ENCODE data around the gene SLC19A1.
A peak's percentile ranks its signal among the peaks of the same experiment; 100 is the strongest.

SLC19A1 gene

GRCh38 chr21:45543710-45544448 is 1.6 kb upstream of the SLC19A1 start:
- DNase-seq, result no peak

- no peak for DNase-seq
These were observed 1.1 kb upstream of the SLC19A1 start for GRCh38 chr21:45543371-45543709.

DNA sequence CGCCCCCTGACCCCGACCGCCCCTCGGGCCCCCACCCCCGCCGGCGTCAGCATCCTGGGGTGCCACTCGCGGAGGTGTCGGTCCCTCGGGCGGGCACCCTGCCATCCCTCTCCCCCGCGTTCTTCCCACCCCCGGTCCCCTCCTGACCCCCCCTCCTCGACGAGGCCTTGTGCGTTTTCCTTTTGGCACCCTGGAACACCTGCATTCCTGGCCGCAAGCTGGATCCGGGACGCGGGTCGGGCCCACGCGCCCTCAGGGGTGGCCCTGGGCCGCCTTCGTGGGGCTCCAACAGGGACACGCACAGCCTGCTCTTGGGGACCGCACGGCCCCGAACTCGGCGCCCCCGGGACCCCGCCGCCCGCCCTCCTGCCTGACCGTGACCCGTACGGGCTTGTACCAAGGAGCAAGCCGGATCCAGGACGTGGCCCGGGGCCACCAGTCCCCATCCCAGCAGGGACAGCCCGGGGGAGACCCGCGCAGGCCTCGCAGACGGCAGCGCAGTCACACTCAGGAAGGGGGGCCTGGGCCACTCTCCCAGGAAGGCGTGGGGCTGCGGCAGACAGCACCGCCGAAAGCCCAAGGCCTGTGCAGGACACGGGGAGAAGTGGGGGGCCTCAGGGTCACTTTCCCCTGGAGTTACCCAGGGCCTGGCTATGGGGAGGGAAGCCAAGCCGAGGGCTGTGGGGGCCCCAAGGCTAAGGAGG is 579 bp upstream of the SLC19A1 start:
- DNase-seq, result peak; percentile 46

DNA sequence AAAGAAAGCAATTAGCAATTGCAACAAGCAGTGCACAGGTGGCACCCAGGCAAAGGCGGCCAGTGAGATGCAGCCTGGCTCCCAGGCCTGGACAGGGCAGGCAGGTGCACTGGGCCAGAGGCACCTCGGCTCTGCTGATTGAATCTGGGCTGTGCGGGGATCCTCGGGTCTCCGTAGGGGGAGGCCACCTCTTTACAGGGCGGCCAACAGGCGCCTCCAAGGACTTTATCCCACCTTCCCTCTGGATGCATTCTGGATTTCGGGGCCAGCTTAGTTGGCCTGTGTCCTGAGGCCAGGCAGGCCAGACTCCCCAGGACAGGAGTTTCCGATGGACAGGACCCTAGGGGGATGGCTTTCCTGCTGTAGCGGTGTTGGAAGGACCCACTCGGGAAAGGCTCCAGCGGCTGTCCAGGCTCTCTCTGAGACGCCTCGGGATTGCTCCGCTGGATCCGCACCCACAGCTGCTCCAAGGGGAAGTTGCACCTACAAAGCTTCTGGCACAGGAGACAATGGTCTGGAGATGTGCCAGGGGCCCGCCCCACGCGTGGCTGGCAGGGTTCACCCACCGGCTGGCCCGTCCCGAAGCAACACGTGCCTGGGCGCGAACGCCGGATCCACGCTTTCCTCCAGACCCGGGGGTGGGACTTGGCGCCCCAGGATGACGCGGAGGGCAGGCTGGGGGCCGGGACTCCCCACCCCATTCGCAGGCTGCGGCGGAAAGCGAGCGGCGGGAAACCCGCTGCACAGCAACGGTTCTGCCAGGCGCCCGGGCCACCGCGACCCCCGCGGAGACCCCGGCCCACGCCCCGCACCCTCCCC is 810 bp downstream of the SLC19A1 start:
- DNase-seq, result peak; percentile 56

DNA sequence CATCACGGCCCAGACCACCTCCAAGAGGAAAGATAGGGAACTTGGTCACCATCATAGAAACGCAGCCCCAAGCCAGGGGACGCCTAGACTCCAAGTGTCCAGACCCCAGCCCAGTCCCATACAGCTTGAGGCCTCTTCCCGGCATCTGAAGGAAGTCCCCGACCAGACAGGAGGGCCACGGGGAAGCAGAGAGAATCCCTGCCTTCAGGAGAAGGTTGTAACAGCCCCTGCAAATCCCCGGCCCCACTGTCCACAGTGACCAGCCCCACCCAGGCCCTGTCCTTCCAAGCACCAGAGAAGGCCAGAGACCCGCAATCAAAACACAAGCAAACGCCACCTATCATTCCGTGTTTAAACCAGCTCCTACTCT is 1.7 kb downstream of the SLC19A1 start:
- DNase-seq, result no peak

DNA sequence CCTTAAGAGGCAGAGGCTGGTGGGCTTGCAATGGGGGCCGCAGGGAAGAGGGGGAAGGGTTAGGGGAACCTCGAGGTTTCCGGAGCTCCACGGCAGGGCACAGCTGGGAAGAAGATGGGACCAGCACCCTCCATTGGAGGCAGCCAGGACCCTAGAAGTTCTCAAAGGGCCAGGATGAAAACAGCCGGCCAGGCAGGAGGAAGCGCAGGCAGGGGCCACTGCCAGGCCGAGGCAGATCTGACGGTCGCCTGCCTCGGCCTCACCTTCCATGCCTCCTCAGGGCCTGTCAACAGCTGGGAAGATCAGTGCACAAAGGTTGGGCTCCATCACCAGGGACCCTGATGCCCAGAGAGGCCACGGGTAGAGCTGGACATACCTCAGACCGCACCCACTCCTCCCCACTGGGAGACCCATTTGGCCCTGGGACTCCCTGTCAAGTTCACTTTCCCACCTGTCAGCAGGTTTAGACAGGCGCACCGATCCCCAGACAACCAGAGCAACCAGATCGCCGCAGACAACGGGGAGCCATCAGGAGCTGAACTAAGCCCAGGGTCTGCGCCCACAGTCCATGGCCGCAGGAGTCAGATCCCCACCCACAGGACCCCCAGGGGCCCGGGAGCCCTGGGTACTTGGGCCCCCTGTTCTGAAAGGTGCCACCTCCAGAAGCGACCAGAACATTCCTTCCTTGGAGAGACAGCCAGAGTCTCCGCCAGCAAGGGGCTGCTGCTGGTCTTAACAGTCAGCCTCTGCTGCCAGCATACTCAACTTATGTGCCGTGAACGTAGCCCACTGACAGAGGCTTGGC is 2.2 kb downstream of the SLC19A1 start:
- DNase-seq, result no peak

DNA sequence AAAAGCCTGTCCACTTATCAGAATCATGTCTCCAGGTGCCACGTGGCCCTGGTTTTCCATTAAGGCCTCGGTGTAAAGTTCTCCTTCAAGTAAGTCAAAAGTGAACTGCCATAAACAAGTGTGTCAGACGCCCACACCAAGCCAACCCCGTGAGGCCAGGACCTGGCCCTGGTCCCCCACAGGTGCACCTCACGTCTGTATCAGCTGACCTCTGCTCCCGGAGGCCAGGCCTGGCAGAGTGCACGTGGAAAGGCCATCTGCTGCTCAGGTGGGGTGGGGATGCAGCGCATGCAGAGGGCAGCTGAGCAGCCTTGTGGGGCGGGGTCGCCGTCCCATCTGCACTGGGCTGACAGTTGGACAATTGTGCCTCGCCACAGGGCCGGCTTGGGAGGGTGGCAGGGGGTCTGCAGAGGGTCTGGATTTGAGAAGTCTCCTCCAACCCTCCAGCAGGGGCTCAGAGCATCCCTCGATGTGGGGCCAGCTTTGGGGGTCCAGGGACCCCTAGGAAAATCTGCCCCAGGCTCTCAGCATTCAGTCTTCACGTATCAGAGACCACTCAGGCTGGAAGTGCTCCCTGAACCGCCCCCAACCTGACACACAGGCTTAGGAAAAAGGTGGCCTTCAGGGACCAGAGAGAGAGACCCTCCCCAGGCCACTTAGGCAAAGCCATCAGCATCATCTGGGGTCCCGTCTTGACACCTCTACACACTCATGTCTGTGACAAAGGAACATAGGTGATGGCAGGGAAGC is 3.0 kb downstream of the SLC19A1 start:
- no peak for DNase-seq

DNA sequence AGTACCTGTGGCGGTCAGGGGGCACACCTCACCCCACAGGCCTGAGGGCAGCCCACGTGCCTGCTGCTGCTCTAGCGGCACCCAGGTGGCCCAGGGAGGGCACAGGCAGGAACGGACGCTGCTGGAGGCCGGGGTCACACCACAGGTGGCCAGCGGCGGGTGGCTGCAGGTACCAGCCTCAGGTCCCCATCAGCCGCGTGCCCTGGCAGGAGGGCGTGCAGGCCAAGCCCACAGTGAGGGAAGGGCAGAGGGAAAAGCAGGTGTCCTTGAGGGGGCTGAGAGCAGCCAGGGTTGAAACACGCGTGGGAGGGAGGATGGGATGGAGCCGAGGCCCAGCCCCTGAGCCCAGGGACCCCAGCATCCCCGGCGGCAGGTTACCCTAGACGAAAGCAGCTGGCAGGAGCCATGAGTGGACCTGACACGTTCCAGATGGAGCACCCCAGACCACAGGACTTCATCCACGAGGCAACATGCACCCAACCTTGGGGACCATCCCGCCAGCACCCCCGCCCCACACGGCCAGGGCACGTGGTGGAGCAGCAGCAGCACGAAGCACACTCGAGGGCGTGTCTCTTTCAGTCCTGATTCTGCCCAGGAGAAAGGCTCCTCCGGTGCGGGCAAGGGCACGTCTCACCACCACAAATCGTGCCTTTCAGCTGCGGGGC is 3.7 kb downstream of the SLC19A1 start:
- no peak for DNase-seq

DNA sequence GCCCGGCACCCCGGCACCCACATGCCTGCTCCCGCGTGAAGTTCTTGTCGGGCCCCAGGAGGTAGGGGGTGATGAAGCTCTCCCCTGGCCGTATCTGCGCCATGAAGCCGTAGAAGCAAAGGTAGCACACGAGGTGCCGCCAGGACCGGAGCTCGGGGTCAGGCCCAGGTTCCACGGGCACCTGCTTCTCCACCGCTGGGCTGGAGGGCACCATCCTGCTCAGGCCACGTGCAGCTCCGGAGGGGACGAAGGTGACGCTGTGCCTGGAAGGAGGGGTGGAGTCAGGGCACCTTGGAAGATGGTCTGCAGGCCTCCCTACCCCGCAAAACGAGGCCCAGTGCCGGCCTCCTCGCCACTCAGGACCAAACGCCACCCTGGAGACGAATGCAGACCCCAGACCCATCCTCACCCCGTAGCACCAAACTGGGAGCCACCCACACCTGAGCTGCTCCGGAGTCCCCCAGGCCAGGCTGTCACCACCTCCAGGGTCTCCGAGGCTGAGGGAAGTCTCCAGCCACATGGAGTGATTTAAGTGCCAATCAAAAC is 4.4 kb downstream of the SLC19A1 start:
- no peak for DNase-seq

- no peak for DNase-seq
These were observed 5.0 kb downstream of the SLC19A1 start for GRCh38 chr21:45537111-45537745.

DNA sequence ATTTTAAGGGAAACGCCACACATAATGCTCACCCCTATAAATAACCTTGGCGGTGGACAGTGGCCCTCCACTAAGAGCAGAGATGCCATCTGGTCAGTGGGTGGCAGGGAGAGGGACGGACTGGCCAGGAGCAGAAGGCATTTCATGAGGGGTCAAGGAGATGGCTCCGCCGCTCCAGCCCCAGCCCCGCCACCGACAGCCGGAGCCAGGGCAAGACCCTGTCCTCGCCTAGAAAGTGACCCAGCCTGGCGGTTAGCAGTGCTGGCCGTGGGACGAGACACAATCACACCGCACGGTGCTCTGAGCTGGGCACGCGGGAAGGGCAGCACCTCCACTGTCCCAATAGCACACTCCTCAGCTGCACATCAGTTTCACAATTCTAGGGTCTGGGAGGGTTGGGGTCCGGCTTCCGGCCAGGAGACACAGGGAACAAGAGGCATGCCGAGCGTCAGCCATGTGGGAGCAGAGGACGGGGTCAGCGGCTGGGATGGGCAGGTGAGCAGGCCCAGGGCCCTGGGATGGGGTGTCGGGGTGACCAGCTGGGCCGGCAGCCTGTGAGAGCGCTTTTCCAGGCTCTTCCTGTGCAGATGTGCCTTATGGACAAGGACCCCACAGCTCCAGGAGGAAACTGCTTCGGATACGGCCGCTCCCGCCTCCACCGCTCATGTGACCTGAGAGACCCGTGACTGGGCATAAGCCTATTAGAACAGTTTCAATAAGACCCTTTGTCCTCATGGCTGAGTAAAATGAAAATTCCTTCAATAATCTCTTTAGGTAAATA is 5.7 kb downstream of the SLC19A1 start:
- DNase-seq, result peak; percentile 55

- no peak for DNase-seq
These were observed 6.7 kb downstream of the SLC19A1 start for GRCh38 chr21:45535341-45536081.

GRCh38 chr21:45534636-45535331 is 7.5 kb downstream of the SLC19A1 start:
- peak; percentile 92 for DNase-seq

DNA sequence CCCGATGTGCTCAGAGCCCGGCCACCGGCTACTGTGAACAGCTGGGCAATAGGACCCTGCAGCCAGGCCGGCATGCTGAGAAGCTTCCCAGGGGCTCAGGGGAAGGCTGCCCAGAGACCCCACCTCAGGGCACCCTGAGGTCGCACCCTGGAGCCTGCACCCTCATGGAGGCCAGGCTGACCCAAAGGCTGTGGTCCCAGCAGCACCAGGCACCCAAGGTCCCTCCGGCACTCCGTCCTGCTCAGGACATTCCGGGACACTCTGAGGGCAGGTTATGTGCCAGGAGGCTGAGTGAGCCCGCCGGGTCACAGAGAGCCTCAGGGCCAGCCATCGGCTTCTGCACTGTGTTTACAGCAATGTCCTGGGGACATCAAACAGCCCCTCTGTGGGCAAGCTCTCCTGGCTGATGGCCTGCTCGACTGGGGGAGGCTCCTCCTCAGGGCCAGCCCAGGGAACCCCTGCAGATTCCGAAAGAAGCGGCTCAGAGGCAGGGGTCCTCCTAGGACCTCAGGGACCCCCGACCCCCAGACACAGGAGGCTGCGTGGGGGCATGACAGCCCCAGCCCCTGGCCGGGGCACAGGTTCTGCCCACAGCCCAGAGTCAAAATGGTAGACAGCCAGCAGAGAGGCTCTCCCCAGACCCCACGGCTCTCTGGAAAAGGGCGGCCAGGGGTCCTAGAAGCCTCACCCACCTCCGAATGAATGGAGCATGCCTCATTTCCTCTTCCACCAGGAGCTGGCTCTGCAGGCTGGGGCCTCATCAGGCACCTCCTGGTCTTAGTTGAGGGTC is 8.2 kb downstream of the SLC19A1 start:
- no peak for DNase-seq

DNA sequence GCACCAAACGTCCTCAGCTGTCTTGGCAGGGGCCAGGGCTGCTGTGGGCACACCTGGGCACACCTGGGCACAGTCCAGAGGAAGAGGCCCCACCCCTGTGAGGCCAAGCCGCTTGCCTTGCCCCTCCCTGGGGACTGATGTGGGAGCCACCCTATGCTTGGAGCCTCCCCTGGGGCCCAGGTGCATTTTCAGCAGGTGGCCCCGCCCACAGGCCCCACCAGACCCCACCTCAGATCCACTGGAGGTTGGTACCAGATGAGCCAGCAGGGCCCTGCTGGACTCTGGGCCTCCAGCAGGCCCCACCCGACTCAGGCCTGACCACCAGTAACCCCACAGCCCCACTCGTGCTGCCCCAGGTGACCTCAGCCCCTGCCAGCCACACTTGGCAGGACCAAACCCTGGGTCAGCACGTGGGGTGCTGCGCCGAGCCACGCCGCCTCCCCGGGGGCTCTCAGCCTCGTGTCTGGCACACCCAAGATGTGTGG is 8.8 kb downstream of the SLC19A1 start:
- DNase-seq, result no peak

- no peak for DNase-seq
These were observed 9.3 kb downstream of the SLC19A1 start for GRCh38 chr21:45532826-45533360.

All from eye (tissue), 1 donor.